ENCODE data around the gene TMEM169.
"Not testable (repeated sequence)": the region's sequence is repeated elsewhere in the genome, so short reads cannot be mapped to it uniquely, and the experiment has no call there.

TMEM169 gene

DNA sequence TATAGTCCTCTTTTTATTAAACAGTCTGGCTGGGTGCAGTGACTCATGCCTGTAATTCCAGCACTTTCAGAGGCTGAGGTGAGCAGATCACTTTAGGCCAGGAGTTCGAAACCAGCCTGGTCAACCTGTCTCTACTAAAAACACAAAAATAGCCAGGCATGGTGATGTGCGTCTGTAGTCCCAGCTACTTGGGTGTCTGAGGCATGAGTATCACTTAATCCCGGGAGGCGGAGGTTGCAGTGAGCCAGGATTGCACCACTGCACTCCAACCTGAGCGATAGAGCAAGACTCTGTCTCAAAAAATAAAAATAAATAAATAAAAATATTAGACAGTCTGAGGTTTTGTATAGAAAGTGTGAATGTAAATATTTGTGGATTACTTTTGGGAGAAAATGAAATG, 45.2 kb downstream of the TMEM169 start:
- no peak for FAIRE-seq
- no peak for DNase-seq (ENCODE audit: insufficient read length, low spot score)

DNA sequence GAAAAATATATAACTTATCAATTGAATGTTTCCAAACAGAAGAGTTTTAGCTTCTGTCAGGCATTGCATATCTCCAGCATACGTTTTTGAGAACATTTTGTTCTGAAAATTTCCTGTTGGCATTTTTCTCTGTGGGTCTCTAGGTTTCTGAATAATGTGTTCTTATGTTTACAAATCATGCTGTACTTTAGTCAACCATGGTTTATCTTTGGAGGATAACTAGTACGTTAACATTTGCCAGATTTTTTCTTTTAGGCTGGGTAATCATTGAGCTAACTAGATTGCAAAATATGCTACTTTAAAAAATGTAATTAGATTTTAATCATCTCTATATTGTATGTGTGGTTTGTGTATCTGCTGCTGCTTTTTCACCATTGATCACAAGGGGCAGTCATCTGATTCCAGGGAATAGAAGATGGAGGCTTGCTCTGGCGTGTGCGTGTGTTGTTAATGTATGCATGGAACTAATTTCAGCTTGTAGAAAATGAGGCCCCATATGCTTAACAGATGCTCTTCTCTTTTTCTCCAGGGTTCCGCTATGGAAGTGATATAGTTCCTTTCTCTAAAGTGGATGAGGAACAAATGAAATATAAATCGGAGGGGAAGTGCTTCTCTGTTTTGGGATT, 48.7 kb downstream of the TMEM169 start:
- DNase-seq (ENCODE audit: insufficient read length, low spot score) (no peak), FAIRE-seq (no peak)

DNA sequence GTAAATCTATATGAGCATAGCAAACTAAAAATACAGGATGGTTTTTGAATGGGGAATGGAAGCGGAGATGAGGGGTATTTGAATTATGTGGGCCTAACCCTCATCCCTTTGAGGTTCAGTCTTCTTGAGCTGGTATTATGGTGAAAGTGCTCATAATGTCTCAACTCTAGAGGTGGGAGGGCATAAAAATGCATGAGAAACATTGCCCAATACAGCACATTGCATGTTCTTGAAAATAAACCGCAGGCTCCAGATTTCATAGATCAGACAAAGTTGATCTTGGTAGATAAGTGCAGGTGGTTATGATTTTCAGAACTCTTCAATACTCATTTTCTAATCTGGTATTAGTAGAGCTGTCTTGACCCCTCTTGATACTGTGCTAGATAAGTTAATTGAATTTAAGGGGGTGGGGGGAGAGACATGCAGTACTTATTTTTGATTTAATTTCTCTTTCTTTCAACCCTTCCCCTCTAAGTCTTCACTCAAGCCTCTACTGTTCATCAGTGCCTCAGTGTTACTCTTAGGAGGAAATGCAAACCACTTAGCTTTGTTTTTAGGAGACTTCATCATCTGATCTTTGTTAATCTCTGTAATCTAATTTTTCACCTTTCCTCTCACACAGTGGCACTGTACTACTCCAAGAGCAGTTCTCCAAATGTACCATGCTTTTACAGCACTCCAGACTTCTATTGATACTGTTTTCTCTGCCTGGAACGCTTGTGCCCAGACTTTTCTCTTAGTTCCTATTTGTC, 49.6 kb downstream of the TMEM169 start:
- no peak for FAIRE-seq
- no peak for DNase-seq (ENCODE audit: insufficient read length, low spot score)

DNA sequence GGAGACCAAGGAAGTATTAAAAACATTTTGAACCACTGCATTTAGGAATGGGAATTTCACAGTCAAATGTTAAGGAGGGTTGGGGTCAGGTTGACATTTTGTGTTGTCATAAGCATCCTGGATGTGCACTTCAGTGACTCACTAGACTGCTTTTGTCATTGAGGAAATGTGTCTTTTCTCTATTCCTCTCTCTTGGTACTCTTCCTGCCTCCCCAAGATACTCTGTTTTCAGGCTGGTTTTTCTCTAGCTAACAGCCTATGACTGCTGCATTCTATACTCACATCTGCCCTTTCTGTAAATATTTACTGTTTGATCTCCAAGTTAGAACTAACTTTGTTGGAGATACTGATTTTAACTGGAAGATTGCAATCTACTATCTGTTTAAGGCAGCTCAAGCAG, 50.9 kb downstream of the TMEM169 start:
- no peak for DNase-seq (ENCODE audit: insufficient read length, low spot score)
- no peak for FAIRE-seq

DNA sequence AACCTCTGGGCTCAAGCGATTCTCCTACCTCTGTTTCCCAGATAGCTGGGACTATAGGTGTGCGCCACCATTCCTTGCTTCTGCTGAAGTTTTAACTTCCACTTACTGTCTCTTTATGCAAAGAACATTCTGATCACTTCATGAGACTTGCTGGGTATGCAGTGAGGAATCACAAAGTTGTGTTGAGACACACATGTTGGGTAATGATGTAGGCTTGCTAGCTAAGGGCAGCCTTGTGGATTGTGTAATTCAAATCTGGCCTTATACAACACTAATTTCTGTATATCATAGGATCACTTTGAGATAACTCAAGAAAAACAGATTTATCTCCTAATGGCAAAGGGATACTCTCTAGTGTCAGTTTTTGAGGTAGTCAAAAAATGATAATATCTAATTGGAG, 51.7 kb downstream of the TMEM169 start:
- DNase-seq (ENCODE audit: insufficient read length, low spot score): no peak
- FAIRE-seq: no peak

DNA sequence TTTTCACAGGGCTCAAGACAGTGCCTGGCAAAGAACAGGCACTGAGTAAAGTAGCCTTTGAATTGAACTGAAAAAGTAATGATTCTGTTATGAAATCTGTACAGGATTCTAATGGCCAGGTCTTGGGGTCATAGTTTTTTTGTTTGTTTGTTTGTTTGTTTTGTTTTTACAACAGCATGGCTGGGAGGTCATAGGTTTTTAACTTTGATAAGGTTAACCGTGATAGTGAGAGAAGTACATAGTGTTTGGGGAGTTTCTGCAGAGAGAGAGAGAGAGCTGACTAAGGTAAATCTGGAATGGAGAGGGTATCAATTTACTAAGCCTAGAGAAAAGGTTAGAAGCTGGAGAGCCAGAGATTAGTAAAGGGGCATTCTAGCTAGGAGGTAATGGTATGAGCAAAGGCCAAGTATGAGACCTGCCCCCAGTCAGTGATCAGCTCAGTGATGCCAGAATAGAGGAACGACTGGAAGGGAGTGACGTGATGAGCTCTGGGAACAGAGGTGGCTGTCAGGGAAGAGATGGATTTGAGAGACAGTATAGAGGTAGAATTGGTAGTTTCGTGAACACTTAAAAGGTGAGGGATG, 53.3 kb downstream of the TMEM169 start:
- DNase-seq (ENCODE audit: insufficient read length, low spot score) (no peak), FAIRE-seq (no peak)

DNA sequence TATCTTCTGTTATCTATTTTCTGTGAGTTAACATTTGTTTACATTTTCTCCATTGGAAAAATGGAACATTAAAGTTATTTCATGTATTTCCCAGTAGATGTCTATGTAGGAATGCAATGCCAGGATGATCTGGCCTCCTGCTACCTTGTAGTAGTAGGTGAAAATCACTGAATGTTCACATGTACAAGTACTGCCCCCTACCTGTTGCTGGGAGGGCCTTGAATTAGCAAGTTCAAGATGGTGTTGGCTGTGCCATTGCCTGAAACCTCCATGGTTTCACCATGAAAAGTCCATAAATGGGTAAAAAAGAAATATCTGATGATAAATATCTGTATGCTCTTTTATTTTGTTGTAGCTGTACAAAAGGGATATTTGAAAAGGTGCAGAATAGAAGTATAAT, 58.2 kb downstream of the TMEM169 start:
- DNase-seq (ENCODE audit: insufficient read length, low spot score): peak; percentile 17
- no peak for FAIRE-seq

DNA sequence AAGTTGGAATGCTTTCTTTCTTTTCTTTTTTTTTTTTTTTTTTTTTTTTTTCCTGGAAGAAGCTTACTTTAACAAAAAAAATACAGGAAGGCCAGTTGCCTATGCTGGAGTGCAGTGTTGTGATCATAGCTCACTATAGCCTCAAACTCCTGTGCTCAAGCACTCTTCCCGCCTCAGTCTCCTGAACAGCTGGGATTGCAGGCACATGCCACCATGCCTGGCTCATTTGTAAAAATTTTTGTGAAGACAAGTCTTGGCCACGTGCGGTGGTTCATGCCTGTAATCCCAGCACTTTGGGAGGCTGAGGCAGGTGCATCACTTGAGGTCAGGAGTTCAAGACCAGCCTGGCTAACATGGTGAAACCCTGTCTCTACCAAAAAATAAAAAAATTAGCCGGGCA, 59.8 kb downstream of the TMEM169 start:
- FAIRE-seq: not testable (repeated sequence)

DNA sequence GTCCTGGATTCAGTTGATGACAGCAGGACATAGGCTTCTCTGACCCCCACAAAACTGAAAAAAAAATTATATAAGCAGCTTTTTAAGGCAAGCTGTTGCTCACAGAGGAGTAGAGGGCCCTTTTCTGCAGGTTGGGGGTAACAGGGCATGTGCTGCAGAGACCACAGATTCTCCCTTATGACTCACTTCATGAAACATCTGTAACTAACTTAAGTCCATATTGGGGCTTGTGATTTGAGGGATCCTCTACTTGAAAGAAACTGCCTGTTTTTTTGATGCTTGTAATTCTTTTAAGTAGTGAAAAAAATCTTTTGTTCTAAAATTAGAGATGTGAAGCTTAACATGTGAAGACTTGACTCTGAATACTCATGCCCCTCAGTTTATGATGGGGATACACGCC, 60.8 kb downstream of the TMEM169 start:
- FAIRE-seq: no peak
- DNase-seq (ENCODE audit: insufficient read length, low spot score): no peak

More for the DNA sequence above, 59.8 kb downstream of the TMEM169 start:
- not testable (repeated sequence) for DNase-seq (ENCODE audit: insufficient read length, low spot score)

DNA sequence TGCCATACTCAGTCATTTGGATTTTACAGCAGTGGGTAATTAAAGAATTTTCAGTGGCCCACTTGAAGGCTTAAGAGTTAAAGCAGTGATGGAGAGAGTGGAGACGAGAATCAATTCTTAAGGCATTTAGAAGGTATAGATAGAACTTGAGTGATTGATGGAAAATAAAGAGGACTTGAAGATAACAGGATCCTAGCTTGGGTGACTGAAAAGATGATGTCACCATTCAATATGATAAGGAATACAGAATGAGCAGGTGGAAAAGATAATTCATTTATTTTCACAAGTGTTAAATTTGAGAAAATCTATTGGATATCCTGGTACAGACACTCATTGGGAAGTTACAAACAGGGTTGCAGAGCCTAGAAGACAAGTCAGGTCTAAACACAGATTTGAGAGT, 62.7 kb downstream of the TMEM169 start:
- FAIRE-seq: no peak
- no peak for DNase-seq (ENCODE audit: insufficient read length, low spot score)

DNA sequence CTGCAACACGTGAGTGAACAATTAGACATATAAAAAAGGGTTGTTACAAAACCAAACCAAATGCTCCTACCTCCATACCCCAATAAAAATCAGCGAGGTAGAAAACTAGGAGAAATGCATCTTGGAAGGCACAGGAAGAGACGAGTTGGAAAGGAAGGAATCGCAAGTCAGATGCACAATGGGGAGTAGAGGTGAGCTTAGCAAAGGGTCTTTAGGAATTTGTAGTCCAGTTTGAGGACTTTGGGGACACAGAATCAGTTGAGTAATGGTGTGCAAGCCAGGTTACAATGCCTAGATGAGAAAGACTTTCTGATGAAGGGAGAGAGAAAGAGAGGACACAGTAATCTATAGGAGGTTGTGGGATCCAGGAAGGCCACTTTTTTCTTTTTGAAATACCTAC, 63.1 kb downstream of the TMEM169 start:
- FAIRE-seq: no peak
- DNase-seq (ENCODE audit: insufficient read length, low spot score): no peak

DNA sequence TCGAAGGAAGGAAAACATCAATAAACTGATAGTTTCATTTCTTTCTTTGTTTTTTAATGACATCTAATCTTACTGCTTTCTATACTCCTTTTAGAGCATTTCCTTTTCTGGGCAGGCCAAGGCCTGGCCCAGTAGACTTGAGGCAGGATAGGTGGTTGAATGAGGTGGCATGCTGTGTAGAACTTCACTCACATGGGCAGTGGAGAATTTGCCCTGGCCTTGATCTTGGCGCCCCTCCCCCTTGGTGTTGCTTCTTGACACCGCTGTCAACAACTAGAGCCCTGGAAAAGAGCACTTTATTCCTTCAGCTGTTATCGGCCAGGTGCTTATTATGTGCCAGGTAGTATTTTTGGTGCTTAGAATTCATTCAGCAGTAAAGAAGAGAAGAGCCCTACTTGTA, 64.9 kb downstream of the TMEM169 start:
- DNase-seq (ENCODE audit: insufficient read length, low spot score) (no peak), FAIRE-seq (no peak)

DNA sequence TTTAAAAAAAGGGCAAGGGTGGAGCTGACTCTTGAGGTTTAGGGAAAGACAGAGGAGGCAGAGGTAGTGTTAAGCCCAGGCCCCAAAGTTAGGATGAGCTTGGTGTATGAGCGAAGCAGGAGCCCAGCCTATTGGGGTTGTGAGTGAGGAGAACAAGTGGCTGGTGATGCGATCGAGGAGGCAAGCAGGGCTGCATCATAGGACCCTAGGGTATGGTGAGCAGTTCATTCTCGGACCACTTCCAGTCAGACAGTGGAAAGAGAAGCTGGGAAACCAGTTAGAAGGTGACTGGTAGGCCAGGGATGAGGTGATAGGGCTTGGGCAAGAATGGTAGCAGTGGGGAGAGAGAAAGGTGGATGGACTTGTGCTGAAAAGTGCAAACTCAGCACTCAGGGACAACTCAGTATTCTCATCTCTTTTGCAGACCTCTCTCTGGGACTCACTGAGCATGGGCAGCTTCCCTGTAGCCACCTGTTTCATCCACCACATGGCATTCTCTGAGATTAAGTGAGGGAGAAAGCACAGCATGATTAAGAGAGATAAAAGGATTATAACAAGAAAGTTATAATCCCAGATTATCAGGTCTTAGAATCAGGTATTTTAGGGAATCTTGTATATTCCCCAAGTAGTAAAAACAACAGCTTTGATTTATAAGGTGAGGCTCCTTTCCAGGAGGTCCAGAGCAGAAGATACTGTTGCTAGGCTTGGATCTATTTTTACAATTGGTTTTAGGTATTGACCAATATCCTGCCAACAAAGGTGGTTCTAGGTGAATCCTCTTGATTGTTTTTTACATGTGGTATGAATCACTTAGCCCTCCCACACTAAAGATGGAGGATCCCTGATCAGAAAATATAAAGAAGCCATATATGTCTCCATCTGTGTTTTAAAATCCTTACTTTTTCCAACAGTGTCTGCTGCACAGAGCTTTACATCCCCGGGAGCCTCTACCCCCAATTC, 65.7 kb downstream of the TMEM169 start:
- no peak for FAIRE-seq
- no peak for DNase-seq (ENCODE audit: insufficient read length, low spot score)

DNA sequence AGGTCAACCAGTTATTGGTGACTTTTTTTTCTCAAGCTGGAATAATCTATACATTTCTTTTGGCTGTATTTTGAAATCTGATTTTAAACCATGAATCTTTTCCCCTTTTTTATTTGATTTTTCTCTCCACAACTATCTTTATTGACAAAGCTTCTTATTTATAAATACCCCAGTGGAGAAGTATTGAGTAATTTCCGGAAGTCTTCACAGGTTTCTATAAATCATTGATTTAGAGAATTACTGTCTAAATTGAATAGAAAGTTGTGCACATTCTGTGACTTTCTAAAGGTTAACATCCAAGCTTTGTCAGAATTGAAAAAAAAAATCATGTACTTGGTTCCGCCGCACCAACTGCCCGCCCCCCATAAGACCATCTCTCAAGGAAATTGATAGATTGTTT, 67.3 kb downstream of the TMEM169 start:
- DNase-seq (ENCODE audit: insufficient read length, low spot score) (no peak), FAIRE-seq (no peak)

DNA sequence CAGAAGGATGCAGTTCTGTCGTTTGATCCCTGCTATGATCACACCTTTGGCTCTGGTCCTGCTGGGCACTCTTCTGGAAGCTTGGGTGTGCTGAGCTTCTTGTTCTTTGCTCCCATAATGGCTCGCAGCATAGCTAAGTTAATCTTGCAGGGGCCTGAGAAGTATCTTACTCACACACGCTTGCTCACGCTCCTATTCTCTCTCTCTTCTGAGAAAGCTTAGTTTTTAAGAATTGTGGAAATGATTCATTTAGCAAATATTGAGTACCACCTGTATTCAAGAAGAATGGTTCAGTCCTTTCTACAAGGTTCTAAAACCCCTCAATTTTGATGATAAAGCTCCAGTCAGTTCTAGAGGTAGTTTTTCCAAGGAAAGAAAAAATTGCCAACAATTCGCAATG, 68.0 kb downstream of the TMEM169 start:
- no peak for DNase-seq (ENCODE audit: insufficient read length, low spot score)
- FAIRE-seq: no peak

DNA sequence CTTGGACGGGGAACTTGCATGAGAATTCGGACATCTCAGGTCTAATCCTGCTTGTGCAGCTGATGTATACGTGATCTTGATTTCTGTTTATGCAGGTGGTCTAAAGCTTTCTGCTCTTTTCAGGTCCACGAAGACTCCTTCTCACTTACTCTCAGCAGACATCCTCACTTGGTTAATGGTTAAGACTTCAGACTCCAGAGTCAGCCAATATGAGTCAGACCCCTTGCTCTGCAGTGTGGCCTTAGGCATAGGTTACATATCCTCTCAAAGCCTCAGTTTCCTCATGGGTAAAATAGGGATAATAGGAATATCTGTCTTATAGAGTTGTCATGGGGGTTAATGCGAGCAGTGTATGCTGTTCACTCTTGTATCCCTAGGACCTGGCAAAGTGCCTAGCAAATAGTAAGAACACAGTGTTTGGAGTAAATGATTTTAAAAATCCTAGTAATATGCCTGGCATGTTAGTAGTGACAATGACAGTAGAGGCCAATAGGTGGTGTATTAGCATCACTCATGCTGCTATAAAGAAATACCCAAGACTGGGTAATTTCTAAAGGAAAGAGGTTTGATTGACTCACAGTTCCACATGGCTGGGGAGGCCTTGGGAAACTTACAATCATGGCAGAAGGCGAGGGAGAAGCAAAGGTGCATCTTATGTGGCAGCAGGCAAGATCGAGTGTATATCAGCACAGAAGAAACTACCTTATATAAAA, 69.8 kb downstream of the TMEM169 start:
- FAIRE-seq: no peak

More for the DNA sequence above, 69.8 kb downstream of the TMEM169 start:
- no peak for DNase-seq (ENCODE audit: insufficient read length, low spot score)

All from HTR-8/SVneo (cell line).